OCI-LY7 (cell line): ENCODE data around the gene ALK. TPM values are rescaled to one million over a fixed set of nuclear protein-coding genes. Genes with fewer than 3 reads are reported as not detected.

ENCODE experiments used
- BruUV-seq: library from RNA; stranded (reverse); fragments of 400-500 nt; replicated peaks from 2 replicates; lab custom pipeline; 2021; lab: Mats Ljungman, UMichigan
- CTCF ChIA-PET: fragments of 300-600 bp; sonication (Branson Sonifier 250); formaldehyde crosslinking; loops from one replicate; lab custom pipeline; 2022; ENCODE audit warnings: antibody characterized with exemption; ENCODE audit not compliant: unreplicated experiment; lab: Charles Lee
- POLR2A ChIA-PET: fragments of 300-600 bp; sonication (Branson Sonifier 250); formaldehyde crosslinking; loops from one replicate; lab custom pipeline; 2022; ENCODE audit warnings: antibody characterized with exemption; lab: Charles Lee
- DNase-seq: peaks from one replicate; pipeline ENCODE4 v3.0.0-alpha.2; 2015; ENCODE audit warnings: low spot score
- H2AFZ ChIP-seq: fragments of 200-600 bp; sonication (generic), shearing (Covaris generic); 2 replicates; pipeline ENCODE4 v1.6.1; 2014; ENCODE audit warnings: mild to moderate bottlenecking, antibody characterized with exemption, low read length, moderate library complexity
- H3K27ac ChIP-seq: fragments of 200-600 bp; sonication (generic); 2 replicates; pipeline ENCODE4 v1.5.1; 2014; ENCODE audit warnings: mixed run types, low read depth, mild to moderate bottlenecking, moderate library complexity, low read length, inconsistent platforms; ENCODE audit not compliant: poor library complexity, severe bottlenecking
- H3K36me3 ChIP-seq: fragments of 200-600 bp; sonication (generic); 2 replicates; pipeline ENCODE4 v1.6.1; 2014; ENCODE audit warnings: mild to moderate bottlenecking, antibody characterized with exemption, low read length, moderate library complexity, mixed read lengths; ENCODE audit not compliant: insufficient read depth
- H3K4me1 ChIP-seq: fragments of 200-600 bp; sonication (generic); 2 replicates; pipeline ENCODE4 v1.5.1; 2014; ENCODE audit warnings: mild to moderate bottlenecking, low read length; ENCODE audit not compliant: insufficient read depth, poor library complexity, severe bottlenecking
- H3K4me2 ChIP-seq: fragments of 200-600 bp; sonication (generic); 2 replicates; pipeline ENCODE4 v1.6.1; 2014; ENCODE audit warnings: mild to moderate bottlenecking, low read length
- H3K4me3 ChIP-seq: fragments of 200-600 bp; sonication (generic); 2 replicates; pipeline ENCODE4 v1.5.1; 2014; ENCODE audit warnings: mild to moderate bottlenecking, low read depth, low read length; ENCODE audit not compliant: poor library complexity, severe bottlenecking
- H3K79me2 ChIP-seq: fragments of 200-600 bp; sonication (generic); 2 replicates; pipeline ENCODE4 v1.6.1; 2016; ENCODE audit warnings: low read depth, mild to moderate bottlenecking, low read length, moderate library complexity, mixed read lengths; ENCODE audit not compliant: insufficient read depth
- H3K9me2 ChIP-seq: fragments of 200-600 bp; sonication (generic); 2 replicates; pipeline ENCODE4 v1.6.1; 2016; ENCODE audit warnings: mild to moderate bottlenecking, low read length, mixed read lengths; ENCODE audit not compliant: insufficient read depth
- H3K9me3 ChIP-seq: fragments of 200-600 bp; sonication (generic); 2 replicates; pipeline ENCODE4 v1.6.1; 2014; ENCODE audit warnings: mild to moderate bottlenecking, mixed run types, low read length, mixed read lengths
- H4K20me1 ChIP-seq: fragments of 200-600 bp; sonication (generic); 2 replicates; pipeline ENCODE4 v1.6.1; 2014; ENCODE audit warnings: mild to moderate bottlenecking, antibody characterized with exemption, low read length, moderate library complexity, mixed read lengths; ENCODE audit not compliant: insufficient read depth
- CTCF ChIP-seq: fragments of 200-600 bp; sonication (generic); conservative IDR thresholded peaks from 2 replicates; pipeline ENCODE4 v1.5.1; 2014; ENCODE audit warnings: mild to moderate bottlenecking, antibody characterized with exemption, low read length, moderate library complexity, mixed read lengths
- EZH2phosphoT487 ChIP-seq: fragments of 200-600 bp; sonication (generic); IDR thresholded peaks from 2 replicates; pipeline ENCODE4 v1.6.1; 2018; ENCODE audit warnings: low read depth, borderline replicate concordance, mild to moderate bottlenecking, mixed run types, antibody characterized with exemption, low read length, moderate library complexity, mixed read lengths
- intact Hi-C: fragments of 100-400 bp; cut with micrococcal nuclease; formaldehyde crosslinking; loops from one replicate; pipeline ENCODE4 v1.10.0; 2022; ENCODE audit not compliant: unreplicated experiment
- total RNA-seq, 2 experiments: library from RNA; depleted of rRNA in 1 of 2; stranded (reverse); fragments of >200 nt in 1 of 2; shearing (Covaris generic) in 1 of 2; gene quantifications; 2 replicates each; pipeline ENCODE4 v1.2.3, GENCODE V29; 2014 to 2022

The ALK gene
- total RNA-seq, 2 experiments from 2014 or later: 0.09 TPM; not detected in 1

GRCh38 chr2:29444150-29444549 is 477.2 kb downstream of the ALK start:
- H3K4me3 ChIP-seq: no peak overlapping the region
- BruUV-seq: no TSS peak
- no peak overlapping the region for H2AFZ ChIP-seq
- ChIA-PET CTCF (no interaction called here), POLR2A (no interaction called here)
- DNase-seq: no peak
- no peak overlapping the region for H3K27ac ChIP-seq
- H3K4me2 ChIP-seq: no peak overlapping the region
- intact Hi-C loops: no loop called here
- no peaks in the 10 kb centered on the region for H3K36me3 ChIP-seq
- no peaks in the 10 kb centered on the region for H3K9me3 ChIP-seq
- no peak for TF ChIP-seq EZH2phosphoT487
- no peak for TF ChIP-seq CTCF
- H3K9me2 ChIP-seq: no peaks in the 10 kb centered on the region
- H4K20me1 ChIP-seq: no peaks in the 10 kb centered on the region
- no peaks in the 10 kb centered on the region for H3K4me1 ChIP-seq
- no peaks in the 10 kb centered on the region for H3K79me2 ChIP-seq

GRCh38 chr2:29443627-29444026 is 477.8 kb downstream of the ALK start:
- H3K4me1 ChIP-seq: no peaks in the 10 kb centered on the region
- DNase-seq: no peak
- no peak overlapping the region for H3K27ac ChIP-seq
- no peaks in the 10 kb centered on the region for H3K9me2 ChIP-seq
- intact Hi-C loops: no loop called here
- ChIA-PET CTCF (no interaction called here), POLR2A (no interaction called here)
- no peaks in the 10 kb centered on the region for H3K79me2 ChIP-seq
- no TSS peak for BruUV-seq
- no peak overlapping the region for H3K4me3 ChIP-seq
- TF ChIP-seq CTCF (no peak), EZH2phosphoT487 (no peak)
- H4K20me1 ChIP-seq: no peaks in the 10 kb centered on the region
- H3K4me2 ChIP-seq: no peak overlapping the region
- no peak overlapping the region for H2AFZ ChIP-seq
- H3K9me3 ChIP-seq: no peaks in the 10 kb centered on the region
- no peaks in the 10 kb centered on the region for H3K36me3 ChIP-seq

GRCh38 chr2:29443151-29443550 is 478.2 kb downstream of the ALK start:
- Histone ChIP-seq H2AFZ (no peak overlapping the region), H3K4me2 (no peak overlapping the region), H4K20me1 (no peaks in the 10 kb centered on the region), H3K36me3 (no peaks in the 10 kb centered on the region), H3K9me3 (no peaks in the 10 kb centered on the region), H3K4me1 (no peaks in the 10 kb centered on the region), H3K9me2 (no peaks in the 10 kb centered on the region), H3K4me3 (no peak overlapping the region), H3K79me2 (no peaks in the 10 kb centered on the region), H3K27ac (no peak overlapping the region)
- TF ChIP-seq EZH2phosphoT487 (no peak), CTCF (no peak)
- no TSS peak for BruUV-seq
- intact Hi-C loops: no loop called here
- ChIA-PET CTCF (no interaction called here), POLR2A (no interaction called here)
- no peak for DNase-seq
